ENCODE measurements around the gene SYT5. TPM values are rescaled to one million over a fixed set of nuclear protein-coding genes. Genes with fewer than 3 reads are reported as not detected.
"Not testable (repeated sequence)": the region's sequence is repeated elsewhere in the genome, so short reads cannot be mapped to it uniquely, and the experiment has no call there.

The SYT5 gene
- total RNA-seq, 1 experiment from 2014 or later, result not detected

- Histone ChIP-seq H3K9me2 (replicated peaks; ENCODE audit: insufficient read depth, low read length) (no peaks in the 10 kb centered on the region), H3K9me3 (ENCODE audit: low read length) (no peaks in the 10 kb centered on the region; the same call in 1 of the 2 replicates), H3K9ac (ENCODE audit: low read length) (no peak overlapping the region), H3K4me3 (ENCODE audit: low read length) (no peak overlapping the region), H3K36me3 (ENCODE audit: insufficient read depth, low read length) (peaks cover 77% of the 10 kb centered on the region), H3K79me2 (ENCODE audit: low read length) (no peaks in the 10 kb centered on the region), H4K20me1 (ENCODE audit: insufficient read depth, low read depth, low read length) (peaks cover 4% of the 10 kb centered on the region; the same call in 1 of the 2 replicates), H3K4me1 (ENCODE audit: low read length) (no peaks in the 10 kb centered on the region), H3K27ac (ENCODE audit: low read length) (no peak overlapping the region), H3K4me2 (ENCODE audit: low read depth, low read length, poor library complexity, severe bottlenecking) (no peak overlapping the region), H2AFZ (ENCODE audit: low read length) (no peak overlapping the region), H3K27me3 (ENCODE audit: low read length) (no peaks in the 10 kb centered on the region)
- no peak for DNase-seq
These were observed 46.2 kb upstream of the SYT5 start for GRCh38 chr19:55226273-55226672.

- H3K27ac ChIP-seq (ENCODE audit: low read length), result no peak overlapping the region
- no peaks in the 10 kb centered on the region for H3K79me2 ChIP-seq (ENCODE audit: low read length)
These were observed 45.4 kb upstream of the SYT5 start for GRCh38 chr19:55225415-55225958.

DNA sequence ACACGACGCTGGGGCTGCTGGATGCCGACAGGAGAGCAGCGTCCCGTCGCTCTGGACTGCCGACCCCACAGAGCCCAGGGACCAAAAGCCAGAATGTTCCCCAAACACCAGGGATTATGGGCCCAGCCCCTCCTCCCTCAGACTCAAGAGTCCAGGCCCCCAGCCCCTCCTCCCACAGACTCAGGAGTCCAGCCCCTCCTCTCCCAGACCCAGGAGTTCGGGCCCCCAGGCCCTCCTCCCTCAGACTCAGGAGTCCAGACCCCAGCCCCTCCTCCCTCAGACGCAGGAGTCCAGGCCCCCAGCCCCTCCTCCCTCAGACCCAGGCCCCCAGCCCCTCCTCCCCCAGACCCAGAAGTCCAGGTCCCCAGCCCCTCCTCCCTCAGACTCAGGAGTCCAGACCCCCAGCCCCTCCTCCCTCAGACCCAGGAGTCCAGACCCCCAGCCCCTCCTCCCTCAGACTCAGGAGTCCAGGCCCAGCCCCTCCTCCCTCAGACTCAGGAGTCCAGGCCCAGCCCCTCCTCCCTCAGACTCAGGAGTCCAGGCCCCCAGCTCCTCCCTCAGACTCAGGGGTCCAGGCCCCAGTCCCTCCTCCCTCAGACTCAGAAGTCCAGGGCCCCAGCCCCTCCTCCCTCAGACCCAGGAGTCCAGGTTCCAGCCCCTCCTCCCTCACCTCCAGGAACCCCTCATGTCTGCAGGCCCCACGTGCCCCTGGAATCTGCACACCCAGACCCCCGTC, 44.8 kb upstream of the SYT5 start:
- not testable (repeated sequence) for DNase-seq; H3K9me3 ChIP-seq (ENCODE audit: low read length); H3K9me2 ChIP-seq (replicated peaks; ENCODE audit: insufficient read depth, low read length); H3K79me2 ChIP-seq (ENCODE audit: low read length); H4K20me1 ChIP-seq (ENCODE audit: insufficient read depth, low read depth, low read length); H3K9ac ChIP-seq (ENCODE audit: low read length); H3K4me3 ChIP-seq (ENCODE audit: low read length); H3K27me3 ChIP-seq (ENCODE audit: low read length); H3K4me1 ChIP-seq (ENCODE audit: low read length); H2AFZ ChIP-seq (ENCODE audit: low read length); H3K4me2 ChIP-seq (ENCODE audit: low read depth, low read length, poor library complexity, severe bottlenecking); H3K27ac ChIP-seq (ENCODE audit: low read length)
- peaks cover 84% of the 10 kb centered on the region for H3K36me3 ChIP-seq (ENCODE audit: insufficient read depth, low read length)

More at GRCh38 chr19:55225415-55225958, 45.4 kb upstream of the SYT5 start:
- Histone ChIP-seq H2AFZ (ENCODE audit: low read length) (no peak overlapping the region), H3K36me3 (ENCODE audit: insufficient read depth, low read length) (peaks cover 79% of the 10 kb centered on the region), H3K4me2 (ENCODE audit: low read depth, low read length, poor library complexity, severe bottlenecking) (no peak overlapping the region), H3K4me1 (ENCODE audit: low read length) (no peaks in the 10 kb centered on the region), H4K20me1 (ENCODE audit: insufficient read depth, low read depth, low read length) (peaks cover 3% of the 10 kb centered on the region; the same call in 1 of the 2 replicates), H3K27me3 (ENCODE audit: low read length) (no peaks in the 10 kb centered on the region), H3K4me3 (ENCODE audit: low read length) (no peak overlapping the region), H3K9me3 (ENCODE audit: low read length) (no peaks in the 10 kb centered on the region; the same call in 1 of the 2 replicates), H3K9ac (ENCODE audit: low read length) (no peak overlapping the region), H3K9me2 (replicated peaks; ENCODE audit: insufficient read depth, low read length) (no peaks in the 10 kb centered on the region)
- no peak for DNase-seq

GRCh38 chr19:55224038-55224665, 44.1 kb upstream of the SYT5 start:
- Histone ChIP-seq H3K4me2 (ENCODE audit: low read depth, low read length, poor library complexity, severe bottlenecking) (no peak overlapping the region), H3K9ac (ENCODE audit: low read length) (no peak overlapping the region), H3K9me2 (replicated peaks; ENCODE audit: insufficient read depth, low read length) (no peaks in the 10 kb centered on the region), H3K27me3 (ENCODE audit: low read length) (no peaks in the 10 kb centered on the region), H3K4me3 (ENCODE audit: low read length) (no peak overlapping the region), H2AFZ (ENCODE audit: low read length) (no peak overlapping the region), H3K79me2 (ENCODE audit: low read length) (no peaks in the 10 kb centered on the region), H3K36me3 (ENCODE audit: insufficient read depth, low read length) (peaks cover 79% of the 10 kb centered on the region), H3K9me3 (ENCODE audit: low read length) (no peaks in the 10 kb centered on the region; the same call in 1 of the 2 replicates), H3K27ac (ENCODE audit: low read length) (no peak overlapping the region), H4K20me1 (ENCODE audit: insufficient read depth, low read depth, low read length) (peaks cover 9% of the 10 kb centered on the region; the same call in 1 of the 2 replicates), H3K4me1 (ENCODE audit: low read length) (no peaks in the 10 kb centered on the region)
- no peak for DNase-seq

- no peaks in the 10 kb centered on the region for H3K79me2 ChIP-seq (ENCODE audit: low read length)
- no peaks in the 10 kb centered on the region for H3K4me1 ChIP-seq (ENCODE audit: low read length)
- no peaks in the 10 kb centered on the region; the same call in 1 of the 2 replicates for H3K9me3 ChIP-seq (ENCODE audit: low read length)
- no peaks in the 10 kb centered on the region for H3K27me3 ChIP-seq (ENCODE audit: low read length)
- H3K27ac ChIP-seq (ENCODE audit: low read length), result no peak overlapping the region
- no peak overlapping the region for H3K4me2 ChIP-seq (ENCODE audit: low read depth, low read length, poor library complexity, severe bottlenecking)
- no peak overlapping the region for H2AFZ ChIP-seq (ENCODE audit: low read length)
- no peak overlapping the region for H3K4me3 ChIP-seq (ENCODE audit: low read length)
- peaks cover 74% of the 10 kb centered on the region for H3K36me3 ChIP-seq (ENCODE audit: insufficient read depth, low read length)
- H4K20me1 ChIP-seq (ENCODE audit: insufficient read depth, low read depth, low read length), result peaks cover 9% of the 10 kb centered on the region; the same call in 1 of the 2 replicates
- H3K9me2 ChIP-seq (replicated peaks; ENCODE audit: insufficient read depth, low read length), result no peaks in the 10 kb centered on the region
- DNase-seq, result no peak
- no peak overlapping the region for H3K9ac ChIP-seq (ENCODE audit: low read length)
These were observed 43.4 kb upstream of the SYT5 start for GRCh38 chr19:55223291-55224037.

- no peak overlapping the region for H3K27ac ChIP-seq (ENCODE audit: low read length)
These were observed 40.4 kb upstream of the SYT5 start for GRCh38 chr19:55220525-55220924.

GRCh38 chr19:55216461-55217198, 36.5 kb upstream of the SYT5 start:
- Histone ChIP-seq H2AFZ (ENCODE audit: low read length) (no peak overlapping the region), H3K27me3 (ENCODE audit: low read length) (no peaks in the 10 kb centered on the region), H3K4me3 (ENCODE audit: low read length) (no peak overlapping the region), H3K9me2 (replicated peaks; ENCODE audit: insufficient read depth, low read length) (no peaks in the 10 kb centered on the region), H4K20me1 (ENCODE audit: insufficient read depth, low read depth, low read length) (0 out of 2 replicates have a peak, but pooled peaks cover 9% of the 10 kb centered on the region), H3K4me1 (ENCODE audit: low read length) (no peaks in the 10 kb centered on the region), H3K9me3 (ENCODE audit: low read length) (no peaks in the 10 kb centered on the region; the same call in 1 of the 2 replicates), H3K4me2 (ENCODE audit: low read depth, low read length, poor library complexity, severe bottlenecking) (no peak overlapping the region), H3K27ac (ENCODE audit: low read length) (no peak overlapping the region), H3K36me3 (ENCODE audit: insufficient read depth, low read length) (peaks cover 18% of the 10 kb centered on the region), H3K79me2 (ENCODE audit: low read length) (no peaks in the 10 kb centered on the region), H3K9ac (ENCODE audit: low read length) (no peak overlapping the region)
- peak; percentile 65 for DNase-seq

More at GRCh38 chr19:55220525-55220924, 40.4 kb upstream of the SYT5 start:
- H3K9me3 ChIP-seq (ENCODE audit: low read length), result no peaks in the 10 kb centered on the region; the same call in 1 of the 2 replicates
- 0 out of 2 replicates have a peak, but pooled peaks cover 9% of the 10 kb centered on the region for H4K20me1 ChIP-seq (ENCODE audit: insufficient read depth, low read depth, low read length)
- no peaks in the 10 kb centered on the region for H3K27me3 ChIP-seq (ENCODE audit: low read length)
- no peak for DNase-seq
- H3K9me2 ChIP-seq (replicated peaks; ENCODE audit: insufficient read depth, low read length), result no peaks in the 10 kb centered on the region
- H2AFZ ChIP-seq (ENCODE audit: low read length), result no peak overlapping the region
- peaks cover 48% of the 10 kb centered on the region for H3K36me3 ChIP-seq (ENCODE audit: insufficient read depth, low read length)
- no peak overlapping the region for H3K4me2 ChIP-seq (ENCODE audit: low read depth, low read length, poor library complexity, severe bottlenecking)
- no peaks in the 10 kb centered on the region for H3K4me1 ChIP-seq (ENCODE audit: low read length)
- H3K4me3 ChIP-seq (ENCODE audit: low read length), result no peak overlapping the region
- H3K9ac ChIP-seq (ENCODE audit: low read length), result no peak overlapping the region
- H3K79me2 ChIP-seq (ENCODE audit: low read length), result no peaks in the 10 kb centered on the region

Data from Karpas-422 (cell line).